ENCODE measurements around the gene PLIN3. TPM values are rescaled to one million over a fixed set of nuclear protein-coding genes. Genes with fewer than 3 reads are reported as not detected.
"Not testable (repeated sequence)": the region's sequence is repeated elsewhere in the genome, so short reads cannot be mapped to it uniquely, and the experiment has no call there.

The PLIN3 gene
- total and polyA plus RNA-seq, 2 of the 8 experiments (the other 6 are each of a cell fraction or from before 2014, with no cell fraction given) = 60.7 to 61.5 TPM

- ChIA-PET CTCF (ENCODE audit: partially characterized antibody) (interaction anchor here (0.8 to 10.0 kb wide), 4 partner anchors 12 to 204 kb away, joined by 3 to 71 read pairs (median 5); no protein-coding TSS in a partner anchor), POLR2A (ENCODE audit: partially characterized antibody) (interaction anchor here (1.2 kb wide), 1 partner anchor 25 kb away, joined by 3 read pairs; no protein-coding TSS in a partner anchor)
- not testable (repeated sequence) for H3K4ac ChIP-seq (replicated peaks; ENCODE audit: insufficient read length, low read depth, low read length); H3K56ac ChIP-seq (replicated peaks; ENCODE audit: insufficient read length, low read depth, low read length); H3K9me3 ChIP-seq (ENCODE audit: insufficient read depth in 2 of 2, low read depth in 1 of 2, low read length in 1 of 2); H2AK5ac ChIP-seq (ENCODE audit: low read depth, low read length); H2BK15ac ChIP-seq (ENCODE audit: low read length); H3K23ac ChIP-seq (ENCODE audit: insufficient read length); H4K20me1 ChIP-seq (replicated peaks in 1 of 2; ENCODE audit: control insufficient read depth in 1 of 2, insufficient read depth in 2 of 2, low read length in 2 of 2); H3K14ac ChIP-seq (ENCODE audit: insufficient read length); H3K4me1 ChIP-seq (replicated peaks in 1 of 4; ENCODE audit: control insufficient read depth in 3 of 4, insufficient read depth in 4 of 4, low read length in 3 of 4); H3K27ac ChIP-seq (ENCODE audit: low read depth, low read length); H3K18ac ChIP-seq (ENCODE audit: extremely low read depth, low read length); H2AFZ ChIP-seq (ENCODE audit: low read length); H3K4me2 ChIP-seq (ENCODE audit: insufficient read depth in 1 of 2, low read depth in 2 of 2, low read length in 2 of 2); H2BK120ac ChIP-seq (replicated peaks; ENCODE audit: low read depth, low read length); H3K79me1 ChIP-seq (ENCODE audit: low read depth, low read length); H3K79me2 ChIP-seq (ENCODE audit: control insufficient read depth in 1 of 2, insufficient read depth in 2 of 2, low read length in 2 of 2); H3K36me3 ChIP-seq (ENCODE audit: control insufficient read depth in 2 of 4, insufficient read depth in 4 of 4, low read length in 3 of 4); H3K9ac ChIP-seq (replicated peaks in 1 of 4; ENCODE audit: extremely low read depth in 1 of 4, low read depth in 3 of 4, low read length in 3 of 4); H3K27me3 ChIP-seq (replicated peaks in 1 of 4; ENCODE audit: control insufficient read depth in 3 of 4, extremely low read depth in 1 of 4, insufficient read depth in 3 of 4, low read length in 3 of 4); FAIRE-seq; H4K8ac ChIP-seq (ENCODE audit: extremely low read depth, insufficient read depth, low read length); H4K91ac ChIP-seq (replicated peaks; ENCODE audit: insufficient read length, low read length); H2BK12ac ChIP-seq (ENCODE audit: low read depth, low read length); H3K4me3 ChIP-seq (ENCODE audit: extremely low read depth in 1 of 4, insufficient read depth in 2 of 4, low read depth in 3 of 4, low read length in 4 of 4); H3K23me2 ChIP-seq (ENCODE audit: low read depth, low read length); H4K5ac ChIP-seq (ENCODE audit: insufficient read length, low read depth, low read length); H2BK20ac ChIP-seq (ENCODE audit: low read length); H2BK5ac ChIP-seq (ENCODE audit: low read depth, low read length); DNase-seq (ENCODE audit: low read depth in 1 of 2, low spot score in 2 of 2)
- 89% methylated on average over 7 of the region's 7 CpGs; no CpG with 5 or more reads in 1 of the 2 experiments for WGBS, 2 experiments (ENCODE audit: extremely low coverage in 1 of 2, insufficient coverage in 1 of 2, insufficient read length in 1 of 2, insufficient replicate concordance in 2 of 2, low coverage in 1 of 2, low lambda C conversion rate in 2 of 2, missing lambda C conversion rate in 1 of 2)
Measured at GRCh38 chr19:4822354-4822753, 45.1 kb downstream of the PLIN3 start.
